Measurements from ENCODE around the gene TNIP1.
A peak's percentile ranks its signal among the peaks of the same experiment; 100 is the strongest.

- TF ChIP-seq CTCF (IDR thresholded peaks at IDR 0.05): no peak
- TF ChIP-seq POLR2AphosphoS5 (IDR thresholded peaks at IDR 0.05): peak in 1 of 2 donors; percentile 24
- TF ChIP-seq POLR2A (IDR thresholded peaks at IDR 0.05): no peak
Measured at GRCh38 chr5:151087486-151087885, 6.7 kb upstream of the TNIP1 start.
